Measurements from ENCODE around the gene SLC15A1. TPM values are rescaled to one million over a fixed set of nuclear protein-coding genes. Genes with fewer than 3 reads are reported as not detected.

The SLC15A1 gene
- total RNA-seq, result 0.27 and 0.57 TPM in 2 replicates

GRCh38 chr13:98752467-98753290 lies at the start of gene SLC15A1:
TSS of gene SLC15A1 (minus strand) at chr13:98752672. CDS start at chr13:98752598, 74 bp downstream.

Small RNA genes within 50 kb of the gene (small RNA-seq; reads per million reads assigned to genes)
- gene RN7SL60P, result not detected

Other genes starting within 250 kb of the SLC15A1 start
- 132 and 151 TPM in 2 replicates for gene STK24, start 175.6 kb downstream of the SLC15A1 start, total RNA-seq
- 438 and 511 TPM in 2 replicates for gene DOCK9, start 225.4 kb upstream of the SLC15A1 start, total RNA-seq

Measured in thoracic aorta endothelial cell (primary cell).